ENCODE data around the gene MOK.

DNA sequence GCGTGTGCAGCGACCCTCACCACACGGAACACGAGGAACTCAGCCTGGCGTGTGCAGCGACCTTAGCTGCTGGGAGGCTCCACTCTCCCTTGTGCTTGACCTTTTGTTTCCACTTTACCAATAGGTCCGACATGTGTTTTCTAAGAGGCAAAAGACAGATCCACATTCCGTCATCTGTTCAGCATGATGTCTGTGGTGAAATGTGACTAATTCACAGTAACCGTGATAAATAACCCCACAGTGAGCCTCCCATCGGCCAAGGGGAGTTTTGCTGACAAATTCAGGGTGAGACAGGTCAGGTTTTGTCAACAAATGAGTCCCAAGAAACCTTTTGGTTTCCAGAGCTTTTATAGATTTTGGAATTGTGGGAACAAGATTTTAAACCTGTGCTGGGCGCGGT lies 55.9 kb downstream of the MOK start:
- TF ChIP-seq CTCF (conservative IDR thresholded peaks at IDR 0.05 in 1 of 2, IDR thresholded peaks at IDR 0.05 in 1 of 2; ENCODE audit: low read depth in 1 of 2, low read length in 2 of 2): no peak
- TF ChIP-seq EZH2 (IDR thresholded peaks at IDR 0.05; ENCODE audit: low read length, missing control alignments): no peak
